NCI-H1417 treated with DMSO at 0.1 percent for 48 hours (cell line): ENCODE data around the gene STX1B.
"Not testable (repeated sequence)": the region's sequence is repeated elsewhere in the genome, so short reads cannot be mapped to it uniquely, and the experiment has no call there.

Experiments
- DNase-seq: peaks from one replicate; lab custom pipeline; 2025; lab: John Stamatoyannopoulos, UW

STX1B gene

GRCh38 chr16:30951750-30952149 lies 58.7 kb downstream of the STX1B start:
- DNase-seq = no peak

GRCh38 chr16:30951193-30951592 lies 59.2 kb downstream of the STX1B start:
- no peak for DNase-seq

- DNase-seq = no peak
These were observed 59.8 kb downstream of the STX1B start for GRCh38 chr16:30950516-30951065.

GRCh38 chr16:30949650-30950515 lies 60.6 kb downstream of the STX1B start:
- no peak for DNase-seq

GRCh38 chr16:30948667-30949649 lies 61.5 kb downstream of the STX1B start, which contains the start of gene ORAI3:
ORAI3 (plus strand) TSS chr16:30949068; CDS start chr16:30949290, 222 bp downstream.
- no peak for DNase-seq

- no peak for DNase-seq
These were observed 62.4 kb downstream of the STX1B start for GRCh38 chr16:30947859-30948666.

GRCh38 chr16:30947541-30947858 lies 62.9 kb downstream of the STX1B start:
- DNase-seq = no peak

- DNase-seq = no peak
These were observed 63.5 kb downstream of the STX1B start for GRCh38 chr16:30946671-30947540.

- DNase-seq = no peak
These were observed 66.1 kb downstream of the STX1B start for GRCh38 chr16:30944352-30944751.

- no peak for DNase-seq
These were observed 68.0 kb downstream of the STX1B start for GRCh38 chr16:30942426-30942806.

GRCh38 chr16:30941600-30942425 lies 68.6 kb downstream of the STX1B start:
- no peak for DNase-seq

- not testable (repeated sequence) for DNase-seq
These were observed 70.9 kb downstream of the STX1B start for GRCh38 chr16:30939571-30939970.
